Vein endothelial cell (primary cell): Measurements from ENCODE around the gene BCO1. TPM values are rescaled to one million over a fixed set of nuclear protein-coding genes. Genes with fewer than 3 reads are reported as not detected.

Source experiments
- total RNA-seq: library from RNA; depleted of rRNA; stranded (reverse); fragments of >200 nt; gene quantifications from 2 replicates; pipeline ENCODE4 v1.2.3, GENCODE V29; 2012

Gene BCO1
- 0.19 TPM in 1 of 2 replicates, not detected in the other for total RNA-seq

GRCh38 chr16:81238296-81239011 lies at the start of gene BCO1:
Gene BCO1, plus strand, starts transcription at chr16:81238689. Its CDS starts 220 bp downstream, at chr16:81238909.

DNA sequence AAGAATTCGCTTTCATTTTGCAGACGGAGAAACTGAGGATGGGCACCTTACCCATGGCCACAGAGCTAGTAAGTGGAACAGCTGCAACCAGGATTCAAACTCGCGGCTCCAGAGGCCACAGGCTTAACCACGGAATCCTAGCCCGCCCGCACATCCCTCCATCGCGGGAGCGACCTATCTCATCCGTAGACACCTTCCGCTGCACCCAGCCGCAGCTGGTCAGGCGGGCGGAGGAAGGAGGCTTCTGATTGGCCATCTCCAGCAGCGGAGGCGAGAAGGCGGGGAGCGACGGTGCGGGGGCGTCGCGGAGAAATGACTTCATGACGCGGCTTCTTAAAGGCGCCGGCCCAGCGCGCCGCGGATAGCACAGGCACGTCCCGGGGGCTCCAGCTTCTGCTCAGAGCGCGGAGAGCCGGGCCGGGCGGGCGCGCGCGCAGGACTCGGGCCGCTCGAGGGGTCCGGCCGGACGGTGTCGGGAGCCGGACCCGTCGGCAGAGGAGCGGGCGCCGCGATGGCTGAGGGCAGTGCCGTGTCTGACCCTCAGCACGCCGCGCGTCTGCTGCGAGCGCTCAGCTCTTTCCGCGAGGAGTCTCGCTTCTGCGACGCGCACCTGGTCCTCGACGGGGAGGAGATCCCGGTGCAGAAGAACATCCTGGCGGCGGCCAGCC lies 76.2 kb downstream of the BCO1 start, which contains the start of gene GAN:
TSS of gene GAN (plus strand) at position 360 of the 668 bp plus-strand sequence. CDS start at position 512, 152 bp downstream.

Other genes starting within 250 kb of the BCO1 start
- 31.7 and 47.5 TPM in 2 replicates for gene CMC2, start 231.8 kb upstream of the BCO1 start, total RNA-seq
- gene CENPN, start 231.5 kb upstream of the BCO1 start, total RNA-seq, result 34.0 and 56.6 TPM in 2 replicates
- 34.6 and 46.1 TPM in 2 replicates for gene ATMIN, start 202.8 kb upstream of the BCO1 start, total RNA-seq
- 0.10 TPM in 1 of 2 replicates, not detected in the other for gene C16orf46, start 161.5 kb upstream of the BCO1 start, total RNA-seq
- 7.2 and 16.2 TPM in 2 replicates for gene GCSH, start 142.3 kb upstream of the BCO1 start, total RNA-seq
- 12.4 and 15.4 TPM in 2 replicates for gene GAN, start 76.3 kb downstream of the BCO1 start, total RNA-seq
- 60.8 and 63.1 TPM in 2 replicates for gene CMIP, start 206.1 kb downstream of the BCO1 start, total RNA-seq